HepG2 (cell line): ENCODE results near the gene TBATA. TPM values are rescaled to one million over a fixed set of nuclear protein-coding genes. Genes with fewer than 3 reads are reported as not detected.

Experiments used
- ATAC-seq: fragments of 200-7000 bp; cut with Tn5 transposase; 3 replicates; pipeline ENCODE4 v1.9.1; 2020; ENCODE audit warnings: mild to moderate bottlenecking, moderate library complexity
- BruUV-seq: library from RNA; stranded (reverse); fragments of 400-500 nt; replicated peaks from 2 replicates; lab custom pipeline; 2021; lab: Mats Ljungman, UMichigan
- CTCF ChIA-PET: fragments of 300-600 bp; formaldehyde crosslinking; extraction: SDS; loops from one replicate; lab custom pipeline; 2021; ENCODE audit warnings: low total read pairs, inconsistent platforms, low intra/inter-chr PET ratio; lab: Yijun Ruan, JAX
- POLR2A ChIA-PET: fragments of 350-600 bp; sonication (Branson Sonifier 250); formaldehyde crosslinking; loops from one replicate; lab custom pipeline; 2020; ENCODE audit warnings: antibody characterized with exemption, inconsistent platforms; lab: Yijun Ruan, JAX
- DNase-seq: peaks from one replicate; pipeline ENCODE4 v3.0.0-alpha.2; 2015; ENCODE audit warnings: low spot score
- FAIRE-seq: peaks from 3 replicates; lab custom pipeline; 2011; peaks lifted over from hg19 to GRCh38; lab: Jason Lieb, UNC
- H2AFZ ChIP-seq: one replicate; pipeline ENCODE4 v1.6.1; 2011; ENCODE audit warnings: low read length, inconsistent platforms
- H3K27ac ChIP-seq: fragments of 300-600 bp; 3 replicates; pipeline ENCODE4 v1.8.0; 2011; ENCODE audit warnings: mixed run types, mild to moderate bottlenecking, mixed read lengths, low read length, inconsistent platforms; ENCODE audit not compliant: insufficient read depth; ENCODE audit errors: extremely low read length
- H3K27me3 ChIP-seq, 2 experiments: fragments of 200-600 bp in 1 of 2; 2 replicates in 1 of 2; 3 replicates in 1 of 2; pipeline versions ENCODE4 v1.6.0 to v1.8.0; 2011; ENCODE audit warnings: low read length in 2 of 2, mild to moderate bottlenecking in 2 of 2, moderate library complexity in 2 of 2, inconsistent platforms in 1 of 2; ENCODE audit not compliant: insufficient read depth in 2 of 2, control insufficient read depth in 1 of 2
- H3K36me3 ChIP-seq, 2 experiments: fragments of 200-600 bp in 1 of 2; replicated peaks in 1 of 2; 2 replicates in 1 of 2; 3 replicates in 1 of 2; pipeline versions ENCODE4 v1.5.1 to v1.8.0; 2011; ENCODE audit warnings: low read length in 2 of 2, inconsistent platforms in 1 of 2; ENCODE audit not compliant: insufficient read depth in 2 of 2, control insufficient read depth in 1 of 2
- H3K4me1 ChIP-seq: 2 replicates; pipeline ENCODE4 v1.5.1; 2012; ENCODE audit warnings: low read length, inconsistent platforms; ENCODE audit not compliant: insufficient read depth
- H3K4me2 ChIP-seq: 2 replicates; pipeline ENCODE4 v1.6.0; 2011; ENCODE audit warnings: low read depth, low read length, inconsistent platforms
- H3K4me3 ChIP-seq, 3 experiments: fragments of 200-600 bp in 1 of 3; sonication (generic), shearing (Covaris generic) in 1 of 3; replicated peaks in 1 of 3; 2 replicates each; pipeline ENCODE4 v1.5.1; 2011 to 2016; ENCODE audit warnings: low read length in 3 of 3, inconsistent platforms in 2 of 3, low read depth in 2 of 3, mild to moderate bottlenecking in 2 of 3, control low read depth in 1 of 3, mixed read lengths in 1 of 3; ENCODE audit not compliant: insufficient read depth in 1 of 3
- H3K79me2 ChIP-seq: one replicate; pipeline ENCODE4 v1.6.1; 2011; ENCODE audit warnings: low read length, inconsistent platforms; ENCODE audit not compliant: insufficient read depth
- H3K9ac ChIP-seq: 2 replicates; pipeline ENCODE4 v1.6.0; 2011; ENCODE audit warnings: mild to moderate bottlenecking, low read depth, low read length, inconsistent platforms; ENCODE audit not compliant: insufficient read depth
- H3K9me3 ChIP-seq: 2 replicates; pipeline ENCODE4 v1.5.1; 2012; ENCODE audit warnings: mild to moderate bottlenecking, low read length
- H4K20me1 ChIP-seq: 2 replicates; pipeline ENCODE4 v1.6.0; 2011; ENCODE audit warnings: inconsistent platforms, mild to moderate bottlenecking, low read length, moderate library complexity; ENCODE audit not compliant: insufficient read depth
- GLI4 ChIP-seq: sonication (generic); formaldehyde crosslinking; IDR thresholded peaks from 2 replicates; pipeline ENCODE4 v1.5.1; 2020; ENCODE audit warnings: missing genetic modification reagents, mild to moderate bottlenecking, moderate library complexity, borderline replicate concordance
- KAT2B ChIP-seq: fragments of 150-350 bp; IDR thresholded peaks from 2 replicates; pipeline ENCODE4 v1.6.1; 2014; ENCODE audit warnings: low read depth, low read length, borderline replicate concordance
- KDM1A ChIP-seq: IDR thresholded peaks from 2 replicates; pipeline ENCODE4 v1.6.1; 2016; ENCODE audit warnings: missing compliant biosample characterization
- ZC3H4 ChIP-seq: sonication (generic); formaldehyde crosslinking; IDR thresholded peaks from 2 replicates; pipeline ENCODE4 v1.4.0; 2020; ENCODE audit warnings: missing genetic modification reagents, borderline replicate concordance
- ZNF512B ChIP-seq: sonication (generic); formaldehyde crosslinking; IDR thresholded peaks from 2 replicates; pipeline ENCODE4 v1.5.1; 2020; ENCODE audit warnings: missing genetic modification reagents, mild to moderate bottlenecking, borderline replicate concordance
- ZNF570 ChIP-seq: sonication (generic); formaldehyde crosslinking; IDR thresholded peaks from 2 replicates; pipeline ENCODE4 v1.4.0; 2020; ENCODE audit warnings: mild to moderate bottlenecking, missing genetic modification reagents, borderline replicate concordance
- WGBS: methylation state at CpG from one replicate; pipeline ENCODE4 v1.1.6; 2017; ENCODE audit warnings: low lambda C conversion rate; 5-methylcytosine and 5-hydroxymethylcytosine counted together
- in situ Hi-C: cut with HindIII; loops from 2 replicates; pipeline ENCODE4 v1.10.0; 2017; ENCODE audit warnings: low pct_unique_long_range_greater_than_20kb; ENCODE audit not compliant: extremely low pct_ligation_motif_present
- intact Hi-C: fragments of 100-400 bp; cut with micrococcal nuclease; formaldehyde crosslinking; loops from one replicate; pipeline ENCODE4 v1.10.0; 2022; ENCODE audit not compliant: unreplicated experiment
- polyA plus RNA-seq, 8 experiments: library from polyadenylated mRNA; depleted of rRNA in 3 of 8; stranded (reverse) in 7 of 8; unstranded in 1 of 8; fragments of >200 nt; fragmentation: Illumina TruSeq in 4 of 8; extraction: Trizol in 4 of 8; gene quantifications; 2 replicates each; pipeline versions ENCODE4 v1.2.1 to v1.2.3, GENCODE V29; 2011 to 2016; ENCODE audit warnings: low read depth in 4 of 8, missing spikeins in 1 of 8, mixed read lengths in 1 of 8; ENCODE audit not compliant: insufficient read depth in 1 of 8
- total RNA-seq, 5 experiments: library from RNA; depleted of rRNA; stranded (reverse); fragments of >200 nt; fragmentation: Illumina TruSeq; extraction: Trizol; gene quantifications; 2 replicates each; pipeline ENCODE4 v1.2.3, GENCODE V29; 2016; ENCODE audit warnings: low read depth in 1 of 5
- TF ChIP-seq, protein P1 (sequence below): sonication (generic); IDR thresholded peaks from 2 replicates; pipeline ENCODE4 v1.6.1; 2016; ENCODE audit warnings: low read depth, borderline replicate concordance
- TF ChIP-seq, protein P2 (sequence below): sonication (generic); formaldehyde crosslinking; IDR thresholded peaks from 2 replicates; pipeline ENCODE4 v1.4.0; 2020; ENCODE audit warnings: mild to moderate bottlenecking, missing genetic modification reagents
- TF ChIP-seq, protein P3 (sequence below): sonication (generic); formaldehyde crosslinking; conservative IDR thresholded peaks from 2 replicates; pipeline ENCODE4 v1.4.0; 2020; ENCODE audit warnings: missing genetic modification reagents

The TBATA gene
- total and polyA plus RNA-seq, 2 of the 13 experiments (the other 11 are each of a cell fraction or from before 2014, with no cell fraction given), result not detected

DNA sequence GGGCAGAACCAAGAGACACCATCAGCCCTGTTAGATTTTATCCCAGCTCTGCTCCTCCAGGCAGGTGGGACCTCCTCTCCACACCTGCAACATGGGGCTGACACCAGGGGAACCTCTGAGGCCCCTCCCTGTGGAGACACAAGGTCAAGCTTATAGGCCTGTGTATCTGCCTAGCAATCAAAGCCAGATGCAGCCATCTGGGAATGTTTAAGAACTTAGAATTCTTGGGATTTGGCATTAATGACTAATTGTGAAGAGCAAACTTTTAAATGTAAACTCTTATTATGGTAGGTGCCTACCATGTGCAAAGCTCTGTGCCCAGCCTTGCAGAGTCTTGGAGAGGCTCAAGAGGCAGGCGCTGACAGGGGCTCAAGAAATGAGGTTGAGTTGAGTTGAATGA, 52.1 kb downstream of the TBATA start:
- H3K27ac ChIP-seq, result no peak overlapping the region
- no peak overlapping the region for H2AFZ ChIP-seq
- no peaks in the 10 kb centered on the region for H3K27me3 ChIP-seq
- ChIA-PET POLR2A (no interaction called here), CTCF (no interaction called here)
- TF ChIP-seq ZNF570 (CRISPR knock-in tag), result no peak
- TF ChIP-seq KAT2B, result no peak
- TF ChIP-seq KDM1A, result no peak
- no peak for TF ChIP-seq ZC3H4
- TF ChIP-seq ZNF512B (CRISPR knock-in tag), result no peak
- TF ChIP-seq, protein P1, sequence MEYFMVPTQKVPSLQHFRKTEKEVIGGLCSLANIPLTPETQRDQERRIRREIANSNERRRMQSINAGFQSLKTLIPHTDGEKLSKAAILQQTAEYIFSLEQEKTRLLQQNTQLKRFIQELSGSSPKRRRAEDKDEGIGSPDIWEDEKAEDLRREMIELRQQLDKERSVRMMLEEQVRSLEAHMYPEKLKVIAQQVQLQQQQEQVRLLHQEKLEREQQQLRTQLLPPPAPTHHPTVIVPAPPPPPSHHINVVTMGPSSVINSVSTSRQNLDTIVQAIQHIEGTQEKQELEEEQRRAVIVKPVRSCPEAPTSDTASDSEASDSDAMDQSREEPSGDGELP, result no peak
- no peak for TF ChIP-seq GLI4 (CRISPR knock-in tag)
- TF ChIP-seq, protein P2, sequence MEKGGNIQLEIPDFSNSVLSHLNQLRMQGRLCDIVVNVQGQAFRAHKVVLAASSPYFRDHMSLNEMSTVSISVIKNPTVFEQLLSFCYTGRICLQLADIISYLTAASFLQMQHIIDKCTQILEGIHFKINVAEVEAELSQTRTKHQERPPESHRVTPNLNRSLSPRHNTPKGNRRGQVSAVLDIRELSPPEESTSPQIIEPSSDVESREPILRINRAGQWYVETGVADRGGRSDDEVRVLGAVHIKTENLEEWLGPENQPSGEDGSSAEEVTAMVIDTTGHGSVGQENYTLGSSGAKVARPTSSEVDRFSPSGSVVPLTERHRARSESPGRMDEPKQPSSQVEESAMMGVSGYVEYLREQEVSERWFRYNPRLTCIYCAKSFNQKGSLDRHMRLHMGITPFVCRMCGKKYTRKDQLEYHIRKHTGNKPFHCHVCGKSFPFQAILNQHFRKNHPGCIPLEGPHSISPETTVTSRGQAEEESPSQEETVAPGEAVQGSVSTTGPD (CRISPR knock-in tag), result no peak
- TF ChIP-seq, protein P3, sequence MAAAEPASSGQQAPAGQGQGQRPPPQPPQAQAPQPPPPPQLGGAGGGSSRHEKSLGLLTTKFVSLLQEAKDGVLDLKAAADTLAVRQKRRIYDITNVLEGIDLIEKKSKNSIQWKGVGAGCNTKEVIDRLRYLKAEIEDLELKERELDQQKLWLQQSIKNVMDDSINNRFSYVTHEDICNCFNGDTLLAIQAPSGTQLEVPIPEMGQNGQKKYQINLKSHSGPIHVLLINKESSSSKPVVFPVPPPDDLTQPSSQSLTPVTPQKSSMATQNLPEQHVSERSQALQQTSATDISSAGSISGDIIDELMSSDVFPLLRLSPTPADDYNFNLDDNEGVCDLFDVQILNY (CRISPR knock-in tag), result no peak
- BruUV-seq, result no TSS peak
- ATAC-seq (no peak), FAIRE-seq (no peak), DNase-seq (no peak)
- H3K4me3 ChIP-seq, result no peak overlapping the region
- intact Hi-C loops (no loop called here), in situ Hi-C loops (no loop called here)
- no peaks in the 10 kb centered on the region for H3K9me3 ChIP-seq
- WGBS, result 64% methylated on average over 1 of the region's 1 CpG
- no peaks in the 10 kb centered on the region for H4K20me1 ChIP-seq
- no peak overlapping the region for H3K9ac ChIP-seq
- H3K36me3 ChIP-seq, result no peaks in the 10 kb centered on the region
- H3K4me2 ChIP-seq, result no peak overlapping the region
- no peaks in the 10 kb centered on the region for H3K79me2 ChIP-seq
- peaks cover 21% of the 10 kb centered on the region for H3K4me1 ChIP-seq
